Nucleus accumbens (tissue), 56 donors: ENCODE measurements around the gene MEIS1.

Experiments
- DNase-seq, 56 donors: peaks; one replicate each; lab custom pipeline; 2025; lab: John Stamatoyannopoulos, UW

The MEIS1 gene

GRCh38 chr2:66559672-66560071, 124.7 kb downstream of the MEIS1 start:
- DNase-seq: no peak

GRCh38 chr2:66560683-66561082, 125.8 kb downstream of the MEIS1 start:
- no peak for DNase-seq

GRCh38 chr2:66561645-66562303, 126.8 kb downstream of the MEIS1 start:
- no peak for DNase-seq

GRCh38 chr2:66562304-66562685, 127.4 kb downstream of the MEIS1 start:
- no peak for DNase-seq

- DNase-seq: no peak
Measured at GRCh38 chr2:66563473-66563872, 128.5 kb downstream of the MEIS1 start.

- no peak for DNase-seq
Measured at GRCh38 chr2:66565291-66565690, 130.4 kb downstream of the MEIS1 start.

- no peak for DNase-seq
Measured at GRCh38 chr2:66566726-66567399, 131.9 kb downstream of the MEIS1 start.

- DNase-seq: no peak
Measured at GRCh38 chr2:66567729-66568128, 132.8 kb downstream of the MEIS1 start.

- DNase-seq: no peak
Measured at GRCh38 chr2:66568650-66569300, 133.8 kb downstream of the MEIS1 start.

GRCh38 chr2:66569321-66569851, 134.5 kb downstream of the MEIS1 start:
- DNase-seq: no peak

- DNase-seq: no peak
Measured at GRCh38 chr2:66569974-66570373, 135.0 kb downstream of the MEIS1 start.

GRCh38 chr2:66570471-66570870, 135.5 kb downstream of the MEIS1 start:
- no peak for DNase-seq

GRCh38 chr2:66571918-66572317, 137.0 kb downstream of the MEIS1 start:
- no peak for DNase-seq

- no peak for DNase-seq
Measured at GRCh38 chr2:66572391-66572790, 137.5 kb downstream of the MEIS1 start.

GRCh38 chr2:66573416-66573815, 138.5 kb downstream of the MEIS1 start:
- DNase-seq: no peak

- no peak for DNase-seq
Measured at GRCh38 chr2:66573821-66574233, 138.9 kb downstream of the MEIS1 start.

GRCh38 chr2:66574701-66575624, 140.0 kb downstream of the MEIS1 start:
- DNase-seq: peak in 50 of 56 donors; percentile 10 to 82 (median 60)

GRCh38 chr2:66575625-66576310, 140.8 kb downstream of the MEIS1 start:
- peak in 3 of 56 donors; percentile 22 to 56 (median 29) for DNase-seq

- no peak for DNase-seq
Measured at GRCh38 chr2:66576311-66576560, 141.3 kb downstream of the MEIS1 start.
